Spleen (tissue), 11 donors: ENCODE data around the gene EYS. TPM values are rescaled to one million over a fixed set of nuclear protein-coding genes. Genes with fewer than 3 reads are reported as not detected.

ENCODE experiments used
- DNase-seq: peaks from one replicate; pipeline ENCODE4 v3.0.0-alpha.2; 2020
- H3K27ac ChIP-seq, 8 donors: fragments of 200-600 bp; sonication (generic) in 7 of 8; 1 replicate in 4 of 8; 2 replicates in 4 of 8; pipeline versions ENCODE4 v1.5.0 to v1.8.0; 2016 to 2021; ENCODE audit warnings: inconsistent platforms in 4 of 8, mild to moderate bottlenecking in 4 of 8, moderate library complexity in 1 of 8
- H3K27me3 ChIP-seq, 7 donors: fragments of 200-600 bp; sonication (generic) in 6 of 7; replicated peaks in 1 of 7; 1 replicate in 4 of 7; 2 replicates in 3 of 7; pipeline versions ENCODE4 v1.5.0 to v1.8.0; 2016 to 2021; ENCODE audit warnings: inconsistent platforms in 3 of 7, mild to moderate bottlenecking in 1 of 7
- H3K36me3 ChIP-seq, 6 donors: fragments of 200-600 bp; sonication (generic) in 5 of 6; 1 replicate in 4 of 6; 2 replicates in 2 of 6; pipeline versions ENCODE4 v1.5.0 to v1.8.0; 2016 to 2021; ENCODE audit warnings: inconsistent platforms in 2 of 6
- H3K4me1 ChIP-seq, 6 donors: fragments of 200-600 bp; sonication (generic) in 5 of 6; 1 replicate in 3 of 6; 2 replicates in 3 of 6; pipeline versions ENCODE4 v1.5.0 to v1.8.0; 2016 to 2021; ENCODE audit warnings: inconsistent platforms in 3 of 6
- H3K4me3 ChIP-seq, 8 donors: fragments of 200-600 bp; sonication (generic) in 7 of 8; 1 replicate in 4 of 8; 2 replicates in 4 of 8; pipeline versions ENCODE4 v1.5.0 to v1.8.0; 2016 to 2021; ENCODE audit warnings: inconsistent platforms in 4 of 8, mild to moderate bottlenecking in 4 of 8, moderate library complexity in 2 of 8
- H3K9me3 ChIP-seq, 8 donors: fragments of 200-600 bp; sonication (generic) in 7 of 8; 1 replicate in 4 of 8; 2 replicates in 4 of 8; pipeline versions ENCODE4 v1.5.0 to v1.8.0; 2016 to 2021; ENCODE audit warnings: inconsistent platforms in 4 of 8
- POLR2A ChIP-seq, 3 donors: fragments of 450-650 bp; IDR thresholded peaks; one replicate each; pipeline ENCODE4 v1.5.1; 2017; ENCODE audit warnings: antibody characterized with exemption in 3 of 3, mild to moderate bottlenecking in 1 of 3
- POLR2AphosphoS5 ChIP-seq, 3 donors: sonication (generic); formaldehyde crosslinking; IDR thresholded peaks; one replicate each; pipeline ENCODE4 v1.5.1; 2017; ENCODE audit warnings: antibody characterized with exemption in 3 of 3
- WGBS, 5 donors: extraction: QIAGEN DNeasy Blood & Tissue Kit in 3 of 5; methylation state at CpG; one replicate each; pipeline versions ENCODE4 v1.1.5 to v1.1.7; 2013 to 2018; 5-methylcytosine and 5-hydroxymethylcytosine counted together
- intact Hi-C: fragments of 100-400 bp; cut with DNase I; formaldehyde crosslinking; loops from one replicate; pipeline ENCODE4 v1.15.0; 2023; ENCODE audit warnings: low total_unique reads
- polyA plus RNA-seq, 3 donors: library from polyadenylated mRNA; stranded (reverse); fragments of 200-250 nt; gene quantifications; one replicate each; pipeline ENCODE4 v1.2.1, GENCODE V29; 2013
- total RNA-seq, 7 donors: library from RNA; depleted of rRNA in 3 of 7; stranded (reverse); fragments of >200 nt in 3 of 7; fragmentation: NEBNext Ultra II Directional in 4 of 7; extraction: Animal tissue kit (Norgen Biotek cat#: 25700) in 4 of 7; gene quantifications; one replicate each; pipeline versions ENCODE4 v1.1.0 to v1.2.1, GENCODE V29; 2016 to 2021
- TF ChIP-seq, protein P1 (sequence below), 11 experiments: fragments of 200-600 bp in 7 of 11; fragments of 450-650 bp in 4 of 11; sonication (generic) in 4 of 11; IDR thresholded peaks in 8 of 11; conservative IDR thresholded peaks in 3 of 11; 1 replicate in 7 of 11; 2 replicates in 4 of 11; pipeline versions ENCODE4 v1.4.0 to v1.8.0; 2016 to 2021; ENCODE audit warnings: antibody characterized with exemption in 11 of 11, inconsistent platforms in 4 of 11, mild to moderate bottlenecking in 1 of 11
- donor health status: healthy with polysubstance abuse.
- donor health status: DM: no; HTN: no; CAD: no; lungs with moderate emphysema.
- donor health status: DM: no; HTN: no; CAD: no.
- donor health status: Bipolar disorder and iron deficiency.
- donor health status: healthy.
- donor health status: DM: no; HTN: no; CAD: no.
- donor health status: DM: yes; HTN: yes; CAD: no.

The EYS gene
- total and polyA plus RNA-seq, 10 donors, result under 0.01 to 0.72 (median 0.28) TPM; not detected in 5

DNA sequence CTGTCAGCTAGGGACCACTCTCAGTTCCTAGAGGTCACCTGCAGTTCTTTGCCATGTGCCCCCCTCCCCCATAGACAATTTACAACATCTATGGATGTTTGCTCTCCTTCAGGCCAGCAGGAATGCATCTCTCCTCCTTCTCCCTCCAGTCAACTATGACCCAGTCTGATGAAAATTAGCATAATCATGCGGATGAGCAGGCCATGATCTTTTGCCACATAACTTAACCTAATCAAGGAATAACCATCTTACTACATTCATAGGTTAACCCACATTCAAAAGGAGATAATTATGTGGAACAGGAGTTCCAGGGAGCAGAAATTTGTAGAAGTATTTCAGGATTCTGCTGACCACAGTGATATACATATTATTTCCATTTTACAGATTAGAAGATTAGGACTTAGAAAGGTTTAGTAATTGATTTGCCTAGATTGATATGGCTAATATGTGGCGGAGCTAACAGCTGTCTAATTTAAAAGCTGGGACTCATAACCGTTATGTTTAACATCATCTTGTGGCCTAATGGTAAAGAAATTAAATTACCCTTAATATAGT is 1585.9 kb downstream of the EYS start:
- no peaks in the 10 kb centered on the region for H3K4me1 ChIP-seq
- no peak overlapping the region for H3K4me3 ChIP-seq
- intact Hi-C loops, result no loop called here
- H3K36me3 ChIP-seq, result no peaks in the 10 kb centered on the region
- DNase-seq, result no peak
- TF ChIP-seq, protein P1, sequence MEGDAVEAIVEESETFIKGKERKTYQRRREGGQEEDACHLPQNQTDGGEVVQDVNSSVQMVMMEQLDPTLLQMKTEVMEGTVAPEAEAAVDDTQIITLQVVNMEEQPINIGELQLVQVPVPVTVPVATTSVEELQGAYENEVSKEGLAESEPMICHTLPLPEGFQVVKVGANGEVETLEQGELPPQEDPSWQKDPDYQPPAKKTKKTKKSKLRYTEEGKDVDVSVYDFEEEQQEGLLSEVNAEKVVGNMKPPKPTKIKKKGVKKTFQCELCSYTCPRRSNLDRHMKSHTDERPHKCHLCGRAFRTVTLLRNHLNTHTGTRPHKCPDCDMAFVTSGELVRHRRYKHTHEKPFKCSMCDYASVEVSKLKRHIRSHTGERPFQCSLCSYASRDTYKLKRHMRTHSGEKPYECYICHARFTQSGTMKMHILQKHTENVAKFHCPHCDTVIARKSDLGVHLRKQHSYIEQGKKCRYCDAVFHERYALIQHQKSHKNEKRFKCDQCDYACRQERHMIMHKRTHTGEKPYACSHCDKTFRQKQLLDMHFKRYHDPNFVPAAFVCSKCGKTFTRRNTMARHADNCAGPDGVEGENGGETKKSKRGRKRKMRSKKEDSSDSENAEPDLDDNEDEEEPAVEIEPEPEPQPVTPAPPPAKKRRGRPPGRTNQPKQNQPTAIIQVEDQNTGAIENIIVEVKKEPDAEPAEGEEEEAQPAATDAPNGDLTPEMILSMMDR (IDR thresholded peaks at IDR 0.05 in 8 of 11, conservative IDR thresholded peaks at IDR 0.05 in 3 of 11), result no peak
- no peak for TF ChIP-seq POLR2A (IDR thresholded peaks at IDR 0.05)
- no peak for TF ChIP-seq POLR2AphosphoS5 (IDR thresholded peaks at IDR 0.05)
- 90 to 97% (median 92%) methylated on average over 3 of the region's 3 CpGs for WGBS, 5 donors
- H3K27me3 ChIP-seq, result no peaks in the 10 kb centered on the region
- H3K9me3 ChIP-seq, result peaks cover 0 to 25% (median 21%) of the 10 kb centered on the region in 8 donors
- no peak overlapping the region for H3K27ac ChIP-seq

DNA sequence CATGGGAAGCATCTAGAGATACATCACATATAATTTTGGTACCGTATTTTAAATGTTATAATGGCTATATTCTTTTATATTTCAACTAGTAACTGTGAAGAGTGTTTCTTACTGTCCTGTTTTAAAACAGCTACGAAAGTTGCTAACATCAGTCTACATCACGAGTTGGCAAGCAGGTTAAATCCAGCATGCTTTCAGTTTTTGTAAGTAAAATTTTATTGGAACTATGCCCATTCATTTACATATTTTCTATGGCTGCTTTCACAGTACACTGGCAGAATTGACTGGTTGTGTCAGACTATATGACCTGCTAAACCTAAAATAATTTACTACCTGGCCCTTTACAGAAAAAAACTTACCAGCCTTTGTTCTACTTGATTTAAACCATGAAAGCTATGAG is 1593.3 kb downstream of the EYS start:
- no peak overlapping the region for H3K27ac ChIP-seq
- 62 to 82% (median 72%) methylated on average over 3 of the region's 3 CpGs for WGBS, 5 donors
- H3K27me3 ChIP-seq, result no peaks in the 10 kb centered on the region
- H3K4me1 ChIP-seq, result no peaks in the 10 kb centered on the region
- peaks cover 0 to 30% (median 21%) of the 10 kb centered on the region in 8 donors for H3K9me3 ChIP-seq
- intact Hi-C loops, result no loop called here
- DNase-seq, result no peak
- H3K4me3 ChIP-seq, result no peak overlapping the region
- no peaks in the 10 kb centered on the region for H3K36me3 ChIP-seq
- TF ChIP-seq POLR2AphosphoS5 (IDR thresholded peaks at IDR 0.05) (no peak), POLR2A (IDR thresholded peaks at IDR 0.05) (no peak)
- TF ChIP-seq, protein P1 (IDR thresholded peaks at IDR 0.05 in 8 of 11, conservative IDR thresholded peaks at IDR 0.05 in 3 of 11), result no peak

DNA sequence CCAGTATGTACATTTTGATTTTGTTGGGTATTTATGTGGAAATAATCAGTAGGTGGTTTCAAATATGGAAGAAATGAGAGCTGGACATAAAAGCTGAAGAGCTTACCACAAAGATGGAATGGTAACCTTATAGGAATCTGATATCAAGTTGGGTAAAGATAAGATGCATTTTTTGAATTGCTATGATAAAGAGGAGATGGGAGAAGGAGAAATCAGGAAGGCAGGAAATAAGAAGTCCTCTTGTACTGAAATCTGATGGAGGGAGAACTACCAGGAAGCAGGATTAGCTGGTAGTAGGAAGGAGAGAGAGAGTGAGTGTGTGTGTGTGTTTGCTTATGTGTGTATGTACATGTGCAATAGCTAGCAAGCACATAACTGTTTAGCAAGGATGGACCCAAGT is 1603.0 kb downstream of the EYS start:
- DNase-seq, result no peak
- Histone ChIP-seq H3K9me3 (peaks cover 0 to 3% (median 0%) of the 10 kb centered on the region in 8 donors), H3K4me3 (no peak overlapping the region), H3K4me1 (no peaks in the 10 kb centered on the region), H3K27ac (no peak overlapping the region), H3K36me3 (no peaks in the 10 kb centered on the region), H3K27me3 (no peaks in the 10 kb centered on the region)
- TF ChIP-seq, protein P1 (IDR thresholded peaks at IDR 0.05 in 8 of 11, conservative IDR thresholded peaks at IDR 0.05 in 3 of 11), result no peak
- no peak for TF ChIP-seq POLR2AphosphoS5 (IDR thresholded peaks at IDR 0.05)
- no peak for TF ChIP-seq POLR2A (IDR thresholded peaks at IDR 0.05)
- intact Hi-C loops, result no loop called here

DNA sequence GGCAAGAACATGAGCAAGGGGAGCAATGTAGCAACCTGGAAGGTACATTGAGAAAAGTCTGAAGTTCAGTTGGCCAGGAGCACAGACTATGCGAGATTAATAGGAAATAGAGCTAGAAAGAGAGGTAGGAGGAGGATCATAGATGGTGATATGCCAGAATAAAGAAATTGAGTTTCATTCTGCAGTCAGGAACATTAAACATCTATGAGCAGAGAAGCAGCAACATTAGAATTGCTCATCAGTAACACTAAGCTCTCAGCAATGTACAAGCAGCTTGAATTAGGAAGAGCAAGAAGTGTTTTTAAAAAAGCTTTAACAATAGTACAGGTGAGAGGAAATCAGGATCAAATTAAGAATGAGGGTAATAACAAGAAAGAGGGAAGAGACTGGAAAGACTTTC is 1603.5 kb downstream of the EYS start:
- 53 to 86% (median 72%) methylated on average over 1 of the region's 1 CpG for WGBS, 5 donors
- H3K27ac ChIP-seq, result no peak overlapping the region
- H3K27me3 ChIP-seq, result no peaks in the 10 kb centered on the region
- DNase-seq, result no peak
- intact Hi-C loops, result no loop called here
- no peaks in the 10 kb centered on the region for H3K36me3 ChIP-seq
- no peak overlapping the region for H3K4me3 ChIP-seq
- peaks cover 0 to 6% (median 0%) of the 10 kb centered on the region in 8 donors for H3K9me3 ChIP-seq
- no peaks in the 10 kb centered on the region for H3K4me1 ChIP-seq
- TF ChIP-seq, protein P1 (IDR thresholded peaks at IDR 0.05 in 8 of 11, conservative IDR thresholded peaks at IDR 0.05 in 3 of 11), result no peak
- TF ChIP-seq POLR2AphosphoS5 (IDR thresholded peaks at IDR 0.05) (no peak), POLR2A (IDR thresholded peaks at IDR 0.05) (no peak)
